NCI-H2196 treated with DMSO at 0.1 percent for 48 hours (cell line): ENCODE measurements around the gene KRT36.

Source experiments
- DNase-seq: peaks from one replicate; lab custom pipeline; 2025; ENCODE audit not compliant: unreplicated experiment; lab: John Stamatoyannopoulos, UW

KRT36 gene

GRCh38 chr17:41480136-41480535 lies 9.6 kb downstream of the KRT36 start:
- DNase-seq: no peak

GRCh38 chr17:41478237-41478636 lies 11.5 kb downstream of the KRT36 start:
- no peak for DNase-seq

GRCh38 chr17:41476866-41477815 lies 12.6 kb downstream of the KRT36 start:
- no peak for DNase-seq

GRCh38 chr17:41475421-41475820 lies 14.3 kb downstream of the KRT36 start:
- no peak for DNase-seq

GRCh38 chr17:41474863-41475262 lies 14.8 kb downstream of the KRT36 start:
- no peak for DNase-seq

GRCh38 chr17:41468346-41468745 lies 21.4 kb downstream of the KRT36 start:
- no peak for DNase-seq

GRCh38 chr17:41467561-41467960 lies 22.1 kb downstream of the KRT36 start:
- DNase-seq: no peak

GRCh38 chr17:41466988-41467387 lies 22.7 kb downstream of the KRT36 start, which contains the start of gene KRT32:
Gene KRT32, minus strand, starts transcription at chr17:41467386. Its CDS starts 61 bp downstream, at chr17:41467325.
- no peak for DNase-seq

- peak; percentile 47 for DNase-seq
These were observed 25.0 kb downstream of the KRT36 start for GRCh38 chr17:41464682-41465081.

GRCh38 chr17:41464173-41464572 lies 25.5 kb downstream of the KRT36 start:
- no peak for DNase-seq

GRCh38 chr17:41463746-41464145 lies 26.0 kb downstream of the KRT36 start:
- DNase-seq: no peak

- no peak for DNase-seq
These were observed 27.0 kb downstream of the KRT36 start for GRCh38 chr17:41462705-41463104.

GRCh38 chr17:41457676-41458075 lies 32.0 kb downstream of the KRT36 start:
- DNase-seq: no peak

- DNase-seq: no peak
These were observed 33.5 kb downstream of the KRT36 start for GRCh38 chr17:41456204-41456603.

GRCh38 chr17:41455236-41455635 lies 34.5 kb downstream of the KRT36 start:
- no peak for DNase-seq

GRCh38 chr17:41453066-41453465 lies 36.6 kb downstream of the KRT36 start:
- no peak for DNase-seq

- no peak for DNase-seq
These were observed 37.4 kb downstream of the KRT36 start for GRCh38 chr17:41452281-41452680.

- DNase-seq: no peak
These were observed 38.5 kb downstream of the KRT36 start for GRCh38 chr17:41451154-41451728.

- DNase-seq: no peak
These were observed 40.7 kb downstream of the KRT36 start for GRCh38 chr17:41449008-41449407.

GRCh38 chr17:41448506-41448905 lies 41.2 kb downstream of the KRT36 start:
- no peak for DNase-seq

- DNase-seq: no peak
These were observed 42.9 kb downstream of the KRT36 start for GRCh38 chr17:41446806-41447205.

GRCh38 chr17:41444640-41445039 lies 45.1 kb downstream of the KRT36 start:
- no peak for DNase-seq
